SW480 (cell line): Measurements from ENCODE around the gene CNTNAP2.
A peak's percentile ranks its signal among the peaks of the same experiment; 100 is the strongest.
"Not testable (repeated sequence)": the region's sequence is repeated elsewhere in the genome, so short reads cannot be mapped to it uniquely, and the experiment has no call there.

Source experiments
- DNase-seq: peaks from one replicate; pipeline ENCODE4 v3.0.0-alpha.2; 2016; ENCODE audit warnings: low spot score

Gene CNTNAP2

DNA sequence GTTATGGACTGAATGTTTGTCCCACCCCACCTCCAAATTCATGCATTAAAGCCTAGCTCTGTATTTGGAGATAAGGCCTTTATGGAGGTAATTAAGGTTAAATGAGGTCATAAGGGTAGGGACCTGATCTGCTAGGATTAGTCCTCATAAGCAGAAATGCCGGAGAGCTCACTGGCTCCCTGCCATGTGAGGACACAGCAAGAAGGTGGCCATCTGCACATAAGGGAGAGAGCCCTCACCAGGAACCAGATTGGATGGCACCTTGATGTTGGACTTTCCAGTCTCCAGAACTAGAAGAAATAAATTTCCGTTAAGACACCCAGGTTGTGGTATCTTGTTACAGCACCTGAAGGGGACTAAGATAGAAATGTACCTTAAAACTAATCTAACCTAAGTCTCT lies 1657.9 kb downstream of the CNTNAP2 start:
- no peak for DNase-seq

DNA sequence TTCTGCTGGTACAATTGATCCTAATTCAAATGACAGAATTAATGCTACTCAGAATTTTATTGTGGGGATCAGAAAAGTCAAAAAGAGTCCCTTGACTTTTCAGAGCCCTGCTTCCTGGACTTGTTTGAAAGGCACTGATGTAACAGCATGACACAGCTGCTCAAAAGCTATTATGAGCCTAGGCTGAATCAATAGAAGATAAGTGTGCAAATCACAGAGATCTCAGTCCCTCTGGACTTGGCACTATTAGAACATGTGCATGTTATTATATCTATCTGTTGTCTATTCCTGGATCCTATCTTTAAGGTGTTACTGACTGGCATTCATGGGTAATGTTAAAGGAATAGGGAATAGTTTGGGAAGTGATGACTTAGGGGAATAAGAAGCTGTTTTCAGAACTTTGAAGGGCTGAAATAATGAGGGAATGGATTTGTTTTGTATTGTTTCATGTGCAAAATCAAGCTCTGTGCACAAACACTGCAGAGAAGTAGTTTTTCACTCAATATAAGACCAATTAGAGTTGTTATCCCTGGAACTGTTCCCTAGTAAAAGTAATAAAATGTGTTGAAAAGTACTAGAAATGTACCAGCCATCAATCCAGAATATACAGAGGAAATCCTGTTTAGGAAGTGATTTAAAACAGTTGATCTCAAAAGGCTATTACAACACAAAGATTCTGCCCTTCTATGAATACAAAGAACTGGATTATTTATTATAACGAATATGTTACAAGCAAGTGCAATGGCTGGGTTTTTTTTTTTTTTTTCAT lies 1659.1 kb downstream of the CNTNAP2 start:
- DNase-seq, result no peak

DNA sequence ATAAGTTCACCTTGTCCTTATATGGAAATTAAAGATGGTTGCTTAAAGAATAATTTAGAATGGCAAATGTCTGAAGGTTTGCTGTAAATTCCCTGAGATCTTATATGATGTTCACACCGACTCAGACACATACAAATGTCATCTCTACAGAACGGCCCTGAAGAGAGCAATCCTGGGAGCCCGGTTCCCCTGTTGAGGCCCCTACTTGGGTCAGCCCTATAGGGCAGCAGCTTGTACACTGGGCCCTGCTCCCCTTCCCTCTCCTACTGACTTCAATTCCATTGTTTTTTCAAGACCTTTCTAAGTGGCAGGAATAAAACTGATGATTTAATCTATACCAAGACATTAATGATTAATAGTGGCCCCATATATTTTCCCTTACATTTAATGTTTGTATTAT lies 1660.7 kb downstream of the CNTNAP2 start:
- no peak for DNase-seq

DNA sequence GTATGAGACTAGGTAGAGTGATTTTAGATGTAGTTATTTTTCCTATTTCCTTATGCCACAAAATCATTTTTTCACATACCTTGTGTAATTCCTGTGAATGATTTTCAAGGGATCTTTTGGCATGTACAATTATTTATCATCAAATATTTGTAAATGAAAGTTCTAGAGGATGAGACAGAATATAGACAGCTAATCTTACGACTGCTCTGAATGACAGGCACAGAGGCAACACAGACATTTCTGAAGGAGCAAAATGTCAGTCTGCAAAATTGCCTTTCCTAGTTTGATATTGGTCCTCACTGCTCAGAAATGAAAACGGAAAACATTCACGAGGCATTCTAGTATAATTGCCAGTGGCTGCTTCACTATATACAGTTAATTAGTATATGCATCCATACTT lies 1663.3 kb downstream of the CNTNAP2 start:
- no peak for DNase-seq

DNA sequence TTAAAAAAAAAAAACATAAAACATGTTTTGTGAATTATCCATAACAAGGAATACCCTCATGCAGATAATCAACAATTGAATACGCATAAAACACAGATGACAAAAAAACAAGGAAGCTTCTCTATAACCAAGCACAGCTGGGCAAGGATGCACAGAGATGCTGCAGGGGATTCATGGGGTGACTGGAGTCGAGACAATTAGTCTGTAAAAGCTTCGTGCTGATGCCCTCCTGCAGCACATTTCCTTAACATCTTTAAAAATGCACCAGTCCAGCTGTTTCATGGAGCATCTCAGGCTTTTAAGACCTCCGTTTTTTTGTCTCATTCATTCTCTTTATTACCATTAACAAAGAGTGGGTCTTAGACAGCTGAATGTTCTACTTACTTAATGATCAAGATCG lies 1680.0 kb downstream of the CNTNAP2 start:
- no peak for DNase-seq

DNA sequence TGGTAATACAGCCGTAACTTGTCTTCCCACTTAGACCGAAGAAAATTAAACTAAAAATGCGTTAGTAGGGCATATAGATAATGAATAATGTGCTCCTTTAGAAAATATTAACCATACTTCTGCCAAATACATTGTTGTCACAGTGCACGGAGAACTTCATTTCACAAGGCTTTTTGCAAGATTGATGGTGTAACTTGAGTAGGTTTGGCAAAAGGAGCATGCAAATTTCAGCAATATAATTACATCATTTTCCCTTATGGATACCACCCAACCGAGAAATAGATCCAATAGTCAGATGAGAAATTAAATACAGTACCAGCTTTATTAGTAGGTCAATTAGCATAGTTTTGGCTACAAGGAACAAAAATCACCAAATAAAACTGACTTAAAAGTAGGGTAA lies 1681.4 kb downstream of the CNTNAP2 start:
- no peak for DNase-seq

DNA sequence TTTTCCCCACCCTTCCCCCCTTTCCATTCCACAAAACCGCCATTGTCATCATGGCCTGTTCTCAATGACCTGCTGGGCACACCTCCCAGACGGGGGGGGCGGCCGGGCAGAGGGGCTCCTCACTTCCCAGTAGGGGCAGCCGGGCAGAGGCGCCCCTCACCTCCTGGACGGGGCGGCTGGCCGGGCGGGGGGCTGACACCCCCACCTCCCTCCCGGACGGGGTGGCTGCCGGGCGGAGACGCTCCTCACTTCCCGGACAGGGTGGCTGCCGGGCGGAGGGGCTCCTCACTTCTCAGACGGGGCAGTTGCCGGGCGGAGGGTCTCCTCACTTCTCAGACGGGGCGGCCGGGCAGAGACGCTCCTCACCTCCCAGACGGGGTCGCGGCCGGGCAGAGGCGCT lies 1685.2 kb downstream of the CNTNAP2 start:
- not testable (repeated sequence) for DNase-seq

DNA sequence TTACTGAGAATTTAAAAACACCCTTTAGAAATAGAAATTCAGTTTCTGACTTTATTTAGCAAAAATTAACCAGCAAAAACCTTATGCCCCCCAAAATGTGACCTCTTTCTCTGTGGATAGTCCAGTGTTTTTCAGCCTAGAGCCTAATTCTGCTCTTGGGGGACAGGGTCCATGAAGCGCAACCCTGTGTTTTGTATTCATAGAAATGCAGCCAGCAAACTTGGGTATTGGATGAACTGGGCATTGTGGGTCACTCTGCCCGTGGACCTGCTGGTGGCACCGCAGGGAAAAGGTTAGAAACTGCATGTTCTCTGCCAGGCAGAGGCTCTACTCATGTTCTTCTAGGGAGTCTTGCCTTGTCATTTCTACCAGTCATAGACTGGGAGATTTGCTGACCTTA lies 1686.5 kb downstream of the CNTNAP2 start:
- DNase-seq, result no peak

DNA sequence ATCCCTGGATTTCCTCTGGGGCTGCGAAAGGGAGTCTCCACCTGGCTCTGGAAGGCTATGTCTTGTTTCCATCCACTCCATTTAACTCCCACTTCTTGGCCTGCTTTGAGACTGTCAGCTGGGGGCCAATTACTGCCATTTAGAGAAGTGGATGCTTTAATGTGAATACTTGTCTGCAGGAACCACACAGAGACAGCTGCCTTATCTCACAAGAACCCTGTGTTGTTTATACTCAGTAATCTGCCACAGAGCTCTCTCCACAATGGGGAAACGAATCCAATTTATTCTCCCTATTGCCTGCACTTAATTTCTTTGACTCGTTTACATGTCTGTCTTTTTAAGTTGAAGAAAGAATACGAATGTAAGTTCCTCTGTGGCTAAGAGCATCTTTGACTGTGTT lies 1687.0 kb downstream of the CNTNAP2 start:
- no peak for DNase-seq

DNA sequence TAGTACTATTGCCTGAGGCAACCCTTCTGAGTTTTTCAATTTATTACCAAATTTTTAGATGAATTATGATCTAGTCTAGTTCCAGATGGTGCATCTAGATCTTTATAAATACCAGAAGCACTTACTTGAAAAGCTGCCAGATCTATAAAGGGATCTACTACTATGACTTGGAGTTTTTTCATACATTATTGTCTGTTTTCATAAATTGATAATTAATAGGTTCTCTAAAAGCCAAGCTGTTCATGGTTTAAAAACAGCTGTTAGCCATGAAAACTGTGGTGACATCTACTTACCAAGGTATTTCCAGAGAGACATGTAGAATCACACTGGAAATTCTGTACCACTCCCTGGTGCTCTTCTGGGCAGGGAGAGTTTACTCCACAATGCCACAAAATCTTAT lies 1687.4 kb downstream of the CNTNAP2 start:
- DNase-seq, result no peak

DNA sequence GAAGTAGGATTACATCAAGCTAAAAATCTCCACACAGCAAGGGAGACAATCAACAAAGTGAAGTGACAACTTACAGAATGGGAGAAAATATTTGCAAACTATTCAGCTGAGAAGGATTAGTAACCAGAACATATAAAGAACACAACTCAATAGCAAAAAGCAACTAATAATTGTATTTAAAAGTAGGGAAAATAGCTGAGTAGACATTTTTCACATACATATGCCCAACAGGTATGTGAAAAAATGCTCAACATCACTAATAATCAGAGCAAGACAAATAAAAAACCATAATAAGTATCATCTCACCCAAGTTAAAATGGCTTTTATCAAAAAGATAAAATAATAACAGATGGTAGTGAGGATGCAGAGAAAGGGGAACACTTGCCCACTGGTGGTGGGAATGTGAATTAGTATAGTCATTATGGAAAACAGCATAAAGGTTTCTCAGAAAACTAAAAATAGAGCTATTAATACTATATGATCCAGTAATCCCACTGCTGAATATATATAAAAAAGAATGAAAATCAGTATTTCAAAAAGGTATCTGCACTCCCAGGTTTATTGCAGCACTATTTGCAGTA lies 1689.5 kb downstream of the CNTNAP2 start:
- DNase-seq, result no peak

DNA sequence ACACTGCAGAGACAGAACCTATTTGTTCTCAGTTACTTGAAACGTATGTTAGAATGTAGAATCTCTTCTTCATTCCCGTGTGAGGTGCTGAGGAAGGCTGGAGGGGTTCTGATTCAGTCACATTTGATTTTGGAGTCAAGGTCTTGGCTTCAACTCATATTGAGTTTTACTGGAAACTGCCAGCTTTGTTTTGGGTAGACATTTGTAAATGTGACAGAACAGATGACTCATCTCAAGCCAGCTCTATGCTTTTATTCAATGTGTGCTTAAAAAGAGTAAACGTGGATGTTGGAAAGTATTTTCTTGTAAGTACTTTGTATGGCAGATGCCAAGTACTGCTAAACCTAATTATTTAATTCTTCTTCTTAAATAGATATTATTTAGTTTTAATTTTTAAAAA lies 1693.2 kb downstream of the CNTNAP2 start:
- no peak for DNase-seq

DNA sequence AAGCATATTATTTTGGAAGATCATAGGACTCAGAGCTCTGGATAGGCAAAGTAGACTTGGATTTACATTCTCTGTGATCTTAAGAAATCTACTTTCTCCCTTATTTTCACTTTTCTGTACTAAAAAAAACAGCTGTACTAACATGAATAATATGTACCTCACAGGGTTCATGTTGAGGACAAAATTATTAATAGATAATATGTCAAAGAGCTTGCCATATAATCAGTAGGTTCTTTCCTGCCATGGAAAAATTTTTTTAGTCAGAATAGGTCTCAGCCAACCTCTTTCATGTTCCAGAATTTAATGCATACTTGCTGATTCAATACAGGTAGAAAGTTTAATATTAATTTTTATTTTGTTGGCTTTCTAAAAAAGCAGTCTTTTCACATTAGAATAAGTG lies 1693.7 kb downstream of the CNTNAP2 start:
- no peak for DNase-seq

DNA sequence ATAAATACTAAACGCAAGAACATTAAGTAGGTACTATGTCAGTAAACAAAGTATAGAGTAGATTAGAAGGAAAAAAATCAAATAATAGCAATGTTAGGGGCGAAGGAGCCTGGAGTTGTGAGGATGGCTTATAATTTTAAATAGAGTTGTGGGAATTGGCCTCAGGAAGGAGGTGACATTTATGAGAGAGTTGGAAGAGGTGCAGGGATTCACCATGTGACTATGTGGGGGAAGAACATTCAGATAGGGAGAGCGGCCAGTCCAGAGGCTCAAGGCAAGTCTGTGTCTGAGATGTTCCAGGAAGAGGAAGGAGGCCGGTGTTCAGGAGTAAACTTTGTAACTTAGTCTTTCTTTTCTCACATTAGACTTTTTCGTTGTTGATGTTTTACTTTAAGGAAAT lies 1695.3 kb downstream of the CNTNAP2 start:
- no peak for DNase-seq

DNA sequence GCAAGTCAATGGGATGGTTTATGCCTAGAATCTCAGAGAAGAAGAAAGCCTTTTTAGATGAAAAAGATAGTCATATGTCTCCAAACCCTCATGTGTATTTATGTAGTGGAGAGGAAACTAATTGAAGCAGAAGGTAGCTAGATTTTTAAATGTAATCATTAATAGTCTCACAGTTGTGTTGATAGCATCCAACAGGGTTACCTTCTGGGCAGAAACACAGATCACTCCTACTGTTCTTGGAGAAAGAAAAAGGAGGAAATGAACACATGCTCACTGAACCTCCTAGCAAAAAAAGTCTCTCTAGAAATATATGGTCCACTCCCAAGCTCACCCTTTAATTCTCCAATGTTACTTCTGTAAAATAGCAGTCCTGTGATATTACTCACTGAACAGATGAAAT lies 1696.7 kb downstream of the CNTNAP2 start:
- no peak for DNase-seq

DNA sequence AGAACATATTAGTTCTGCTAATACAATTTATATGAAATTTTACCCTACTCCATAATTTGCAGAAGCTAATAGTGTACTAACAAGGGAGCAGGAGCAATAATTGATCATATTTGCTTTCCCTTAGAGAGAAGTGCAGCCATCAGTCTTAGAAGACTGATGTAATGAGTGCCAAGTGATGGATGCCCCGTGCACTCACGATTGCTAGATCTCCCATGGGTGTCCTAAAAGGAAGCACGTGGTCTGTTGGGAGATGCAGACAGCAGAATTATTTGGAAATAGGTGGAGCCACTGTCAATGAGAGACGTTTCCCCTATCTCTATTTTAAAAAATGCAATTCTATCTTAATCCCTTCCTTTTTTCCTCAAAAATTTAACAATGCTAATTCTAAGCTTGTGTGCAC lies 1701.7 kb downstream of the CNTNAP2 start:
- no peak for DNase-seq

DNA sequence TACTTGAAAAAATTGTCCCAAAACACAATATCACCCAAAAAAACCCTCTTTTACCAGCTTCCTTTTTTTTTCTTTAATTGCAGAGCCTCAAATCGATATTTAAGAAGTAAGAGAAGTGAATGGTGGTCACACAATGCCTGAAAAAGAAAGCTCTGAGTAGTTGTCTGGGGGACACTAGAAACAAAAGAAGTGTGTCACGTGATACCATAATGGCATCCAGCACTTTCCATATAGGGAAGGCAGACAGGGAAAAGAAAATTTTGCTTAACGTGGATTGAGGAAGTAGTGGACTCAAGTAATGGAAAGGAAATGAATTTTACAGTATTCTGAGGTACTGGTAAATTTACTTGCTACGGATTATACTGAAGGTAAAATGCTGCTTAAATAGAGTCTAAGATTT lies 1708.1 kb downstream of the CNTNAP2 start:
- no peak for DNase-seq

DNA sequence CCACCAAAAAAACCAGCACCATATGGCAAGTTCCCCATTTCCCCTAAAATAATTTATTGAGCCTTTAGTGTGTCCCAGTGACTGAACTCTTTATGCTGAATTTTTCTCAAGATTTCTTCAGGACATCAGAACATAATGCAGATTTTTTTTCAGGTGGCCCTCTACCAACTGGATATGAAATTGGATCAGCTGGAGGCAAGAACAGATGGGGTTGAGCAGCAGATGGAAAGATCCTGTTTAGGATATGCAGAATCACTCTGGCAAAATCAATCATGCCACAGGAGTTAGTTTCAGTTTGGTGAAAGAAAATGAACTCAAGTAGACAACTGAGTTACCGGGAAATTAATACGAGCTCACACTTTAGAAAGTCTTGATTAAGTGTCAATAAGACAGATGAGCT lies 1712.4 kb downstream of the CNTNAP2 start:
- DNase-seq, result no peak

DNA sequence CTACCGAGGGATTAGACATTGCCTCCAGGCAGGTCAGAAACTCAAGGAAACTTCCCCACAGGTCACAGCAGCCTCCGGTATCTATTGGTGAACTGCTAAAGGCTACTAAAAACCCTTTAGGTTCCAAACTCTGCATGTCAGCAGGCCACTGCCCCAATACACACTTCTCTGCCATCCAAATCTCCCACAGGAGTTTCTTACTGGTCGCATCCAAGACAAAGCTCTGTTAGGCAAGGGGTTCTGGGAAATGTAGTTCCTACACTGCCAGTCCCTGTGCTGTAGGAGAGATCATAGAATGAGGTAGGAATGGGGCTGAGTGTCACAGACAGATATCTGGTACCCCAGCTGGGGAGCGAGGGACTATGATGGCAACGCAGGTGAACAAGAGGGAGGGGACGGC lies 1717.0 kb downstream of the CNTNAP2 start:
- DNase-seq, result peak; percentile 2

DNA sequence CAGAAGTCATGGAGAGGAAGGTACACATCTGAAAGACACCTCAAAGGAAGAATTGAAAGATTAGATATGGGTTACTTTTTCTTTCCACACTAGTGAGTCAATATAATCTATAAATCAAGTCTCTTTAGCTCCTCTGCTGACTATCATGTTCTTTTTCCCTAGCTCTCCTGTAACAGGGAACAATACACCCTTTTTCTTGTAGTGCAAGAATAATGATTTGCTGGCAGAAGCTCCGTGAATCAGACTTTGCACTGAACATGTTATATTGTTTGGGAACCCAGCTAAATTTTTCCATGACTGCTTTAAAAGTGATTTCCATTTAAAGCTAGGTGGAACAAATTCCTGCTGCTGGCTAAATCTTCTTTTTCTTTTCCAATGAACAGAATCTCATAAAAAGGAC lies 1717.4 kb downstream of the CNTNAP2 start:
- DNase-seq, result no peak

DNA sequence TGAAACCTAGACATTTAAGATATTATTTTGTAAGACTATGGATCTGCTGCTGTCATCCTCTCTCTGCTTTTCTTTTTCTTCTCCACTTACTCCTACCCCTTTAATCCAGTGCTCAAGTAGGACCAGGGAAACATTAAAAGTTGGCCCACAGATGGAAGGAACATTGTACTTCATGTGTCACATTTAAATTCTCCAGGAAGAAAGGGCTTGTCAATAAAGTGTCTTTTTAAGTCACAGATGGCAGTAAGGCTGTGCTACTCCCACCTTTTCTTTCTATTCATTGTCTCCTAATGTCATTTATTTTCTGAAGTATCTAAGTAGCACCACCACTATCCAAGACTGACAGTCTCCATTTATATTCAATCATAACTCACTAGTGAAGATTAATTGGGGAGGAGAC lies 1736.2 kb downstream of the CNTNAP2 start:
- DNase-seq, result no peak

DNA sequence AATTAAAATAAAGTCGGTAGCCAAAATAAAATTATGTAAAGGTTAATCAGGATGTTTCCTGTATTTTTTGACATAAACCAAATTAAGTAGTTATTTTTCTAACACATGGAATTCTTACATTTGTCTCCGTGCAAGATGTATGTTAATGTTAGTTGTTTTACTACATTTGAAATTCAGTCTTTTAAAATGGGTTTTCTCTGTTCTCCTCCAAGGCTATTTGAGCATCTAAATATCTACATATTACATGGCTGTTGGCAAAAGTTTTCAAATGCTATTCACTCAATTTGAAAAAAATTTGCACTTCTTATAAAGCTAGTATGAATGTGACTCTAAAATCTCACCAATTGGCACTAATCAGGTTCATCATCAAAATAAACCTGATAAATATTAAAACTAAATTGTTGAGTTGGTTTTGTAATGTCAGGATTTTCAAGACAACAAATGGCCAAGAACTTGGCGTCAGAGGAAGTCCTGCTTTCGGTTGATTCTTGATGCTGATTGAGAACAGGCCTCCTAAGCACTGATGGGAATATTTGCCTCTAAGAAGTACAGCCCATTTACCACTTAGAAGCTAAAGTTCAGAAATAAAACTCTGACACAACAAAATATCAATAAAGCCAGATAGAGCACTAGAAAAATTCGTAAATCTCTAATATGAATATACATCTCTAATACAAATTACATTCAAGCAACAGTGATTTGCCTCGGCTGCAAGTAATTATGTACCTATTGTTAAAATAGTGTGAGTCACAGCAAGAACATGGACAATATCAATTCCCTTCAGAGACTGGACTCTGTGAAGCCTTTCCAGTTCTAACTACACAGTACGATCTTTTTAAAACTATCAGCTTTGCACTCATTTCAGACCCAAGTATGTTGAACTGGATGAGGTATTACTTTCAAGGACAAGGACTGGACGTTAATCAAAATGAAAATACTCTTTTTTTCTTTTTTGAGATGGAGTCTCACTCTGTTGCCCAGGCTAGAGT lies 1740.8 kb downstream of the CNTNAP2 start:
- DNase-seq, result no peak

DNA sequence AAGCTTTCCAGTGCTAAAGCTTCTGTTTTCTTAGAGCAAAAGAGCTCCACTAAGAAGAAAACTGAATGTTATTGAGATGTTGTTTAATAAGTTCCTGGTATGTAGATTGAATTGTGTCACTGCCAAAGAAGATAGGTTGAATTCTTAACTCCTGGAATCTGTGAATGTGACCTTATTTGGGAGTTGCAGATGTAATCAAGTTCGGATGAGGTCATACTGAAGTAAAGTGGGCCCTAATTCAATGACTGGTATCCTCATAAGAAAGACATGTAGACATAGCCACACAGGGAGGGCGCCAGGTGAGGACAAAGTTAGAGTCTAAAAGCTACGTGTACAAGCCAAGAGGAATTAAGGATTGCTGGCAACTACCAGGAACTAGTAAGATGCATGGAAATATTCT lies 1741.8 kb downstream of the CNTNAP2 start:
- DNase-seq, result no peak
